A549 (cell line): ENCODE measurements around the gene PID1. TPM values are rescaled to one million over a fixed set of nuclear protein-coding genes. Genes with fewer than 3 reads are reported as not detected.

Source experiments
- ATAC-seq, 2 experiments: fragments of 200-7000 bp in 1 of 2; fragments of >200 bp in 1 of 2; cut with Nextera tagmentation in 1 of 2; cut with Tn5 transposase in 1 of 2; 3 replicates each; pipeline versions ENCODE4 v1.8.0 to v1.9.1; 2018 to 2020; ENCODE audit warnings: mild to moderate bottlenecking in 1 of 2, moderate library complexity in 1 of 2
- CTCF ChIA-PET: fragments of 300-600 bp; sonication (Branson Sonifier 250); formaldehyde crosslinking; extraction: SDS; loops from one replicate; lab custom pipeline; 2021; ENCODE audit warnings: antibody characterized with exemption, inconsistent platforms; lab: Yijun Ruan, JAX
- POLR2A ChIA-PET: fragments of 350-600 bp; formaldehyde crosslinking; extraction: SDS; loops from one replicate; lab custom pipeline; 2021; ENCODE audit warnings: antibody characterized with exemption, inconsistent platforms; lab: Yijun Ruan, JAX
- DNase-seq, 2 experiments: peaks; one replicate each; pipeline versions ENCODE4 v3.0.0 to v3.0.0-alpha.2; 2011 to 2016; ENCODE audit warnings: low read depth in 1 of 2, low spot score in 1 of 2
- FAIRE-seq: peaks from 2 replicates; lab custom pipeline; 2011; peaks lifted over from hg19 to GRCh38; lab: Jason Lieb, UNC
- H3K27ac ChIP-seq, 2 experiments: fragments of >200 bp; sonication (Bioruptor Twin); formaldehyde crosslinking; 3 replicates each; pipeline ENCODE4 v1.5.1; 2016 to 2017
- H3K4me1 ChIP-seq: fragments of >200 bp; sonication (Bioruptor Twin); formaldehyde crosslinking; 3 replicates; pipeline ENCODE4 v1.6.1; 2016
- H3K4me2 ChIP-seq: fragments of >200 bp; sonication (Bioruptor Twin); formaldehyde crosslinking; 3 replicates; pipeline ENCODE4 v1.6.1; 2016
- H3K4me3 ChIP-seq: fragments of >200 bp; sonication (Bioruptor Twin); formaldehyde crosslinking; 3 replicates; pipeline ENCODE4 v1.5.1; 2016
- H3K9me3 ChIP-seq: fragments of >200 bp; sonication (Bioruptor Twin); formaldehyde crosslinking; 3 replicates; pipeline ENCODE4 v1.6.1; 2016
- BHLHE40 ChIP-seq: IDR thresholded peaks from 2 replicates; pipeline ENCODE4 v1.6.1; 2012; ENCODE audit warnings: low read depth, low read length, inconsistent platforms
- ELK1 ChIP-seq: fragments of 150-350 bp; IDR thresholded peaks from 2 replicates; pipeline ENCODE4 v1.6.1; 2014; ENCODE audit warnings: low read depth, mild to moderate bottlenecking, low read length
- HES2 ChIP-seq: fragments of >200 bp; sonication (Bioruptor Twin); formaldehyde crosslinking; IDR thresholded peaks from 2 replicates; pipeline ENCODE4 v1.6.1; 2016
- HOXB5 ChIP-seq: fragments of 250-450 bp; sonication (Bioruptor Pico); IDR thresholded peaks from 2 replicates; pipeline ENCODE4 v1.5.0; 2020; ENCODE audit warnings: mild to moderate bottlenecking, moderate library complexity
- JUN ChIP-seq, 2 experiments: fragments of >200 bp; sonication (Bioruptor Twin); formaldehyde crosslinking; IDR thresholded peaks; 2 replicates in 1 of 2; 3 replicates in 1 of 2; pipeline ENCODE4 v1.6.1; 2016 to 2017
- KDM5A ChIP-seq: fragments of 200-600 bp; sonication (generic); IDR thresholded peaks from 2 replicates; pipeline ENCODE4 v1.6.1; 2016; ENCODE audit warnings: antibody characterized with exemption, mild to moderate bottlenecking
- MAX ChIP-seq: IDR thresholded peaks from 2 replicates; pipeline ENCODE4 v1.6.1; 2012
- MAZ ChIP-seq: fragments of 150-350 bp; IDR thresholded peaks from 2 replicates; pipeline ENCODE4 v1.6.1; 2014; ENCODE audit warnings: antibody characterized with exemption, low read depth, low read length, borderline replicate concordance
- RNF2 ChIP-seq: fragments of 200-600 bp; sonication (generic); IDR thresholded peaks from 2 replicates; pipeline ENCODE4 v1.6.1; 2016; ENCODE audit warnings: low read depth, mild to moderate bottlenecking, antibody characterized with exemption, moderate library complexity, borderline replicate concordance
- ZFP36 ChIP-seq: fragments of 450-650 bp; IDR thresholded peaks from 2 replicates; pipeline ENCODE4 v1.6.1; 2014; ENCODE audit warnings: borderline replicate concordance; ENCODE audit not compliant: partially characterized antibody
- ZNF302 ChIP-seq: fragments of 250-450 bp; sonication (Bioruptor Pico); IDR thresholded peaks from 2 replicates; pipeline ENCODE4 v1.9.0; 2021; ENCODE audit warnings: inconsistent platforms, mild to moderate bottlenecking, moderate library complexity
- ZSCAN20 ChIP-seq: fragments of 250-450 bp; sonication (Bioruptor Pico); IDR thresholded peaks from 2 replicates; pipeline ENCODE4 v1.8.0; 2022; ENCODE audit warnings: mild to moderate bottlenecking, moderate library complexity
- WGBS: methylation state at CpG from one replicate; pipeline ENCODE4 v1.1.6; 2017; ENCODE audit errors: missing lambda C conversion rate; 5-methylcytosine and 5-hydroxymethylcytosine counted together
- polyA plus RNA-seq, 4 experiments: library from polyadenylated mRNA; depleted of rRNA in 3 of 4; stranded (reverse); fragments of >200 nt; fragmentation: RNase III in 1 of 4; extraction: RNeasy Plus Mini Kit Qiagen cat#74134 plus additional on column Dnase treatment in 1 of 4; gene quantifications; 2 replicates in 3 of 4; 3 replicates in 1 of 4; pipeline ENCODE4 v1.2.3, GENCODE V29; 2011 to 2017
- TF ChIP-seq, protein P1 (sequence below): fragments of >200 bp; sonication (Bioruptor Twin); formaldehyde crosslinking; IDR thresholded peaks from 3 replicates; pipeline ENCODE4 v1.6.1; 2016
- TF ChIP-seq, protein P2 (sequence below): IDR thresholded peaks from 2 replicates; pipeline ENCODE4 v1.6.1; 2012; ENCODE audit warnings: low read depth, borderline replicate concordance

PID1 gene
- polyA plus RNA-seq, 2 of the 4 experiments (the other 2 are of a cell fraction) = 0.75 to 2.7 TPM

DNA sequence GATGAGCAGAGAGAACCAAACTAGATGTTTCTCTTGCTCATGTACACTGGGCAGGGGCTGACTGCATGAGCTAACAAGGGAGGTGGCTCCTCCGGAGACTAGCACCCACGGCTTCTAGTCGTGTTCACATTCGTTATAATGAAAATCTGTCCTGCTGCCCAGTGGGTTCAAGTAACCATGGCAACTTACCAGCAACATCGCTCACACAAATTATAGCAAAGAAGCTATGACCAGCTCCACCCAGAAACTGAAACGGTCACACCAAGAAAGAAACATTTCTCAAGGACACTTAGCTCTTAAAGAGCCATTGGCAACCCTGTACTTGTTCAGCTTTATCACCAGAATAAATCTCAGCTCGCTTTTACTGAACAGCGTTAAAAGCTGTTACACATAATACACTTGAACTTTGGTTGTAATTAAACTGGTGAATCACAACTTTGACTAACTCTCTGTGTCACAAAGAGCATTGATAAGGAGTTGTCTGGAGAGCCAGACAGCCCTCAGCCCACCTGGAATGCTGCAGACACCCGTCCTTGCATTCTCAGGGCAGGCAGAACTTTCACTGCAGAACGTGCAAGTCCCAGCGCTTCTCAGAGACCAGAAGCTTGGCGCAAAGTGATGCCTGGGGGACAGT lies 141.2 kb downstream of the PID1 start:
- peak overlapping the region; percentile 17; the same call in 1 of the 3 replicates for H3K4me2 ChIP-seq
- FAIRE-seq (no peak), ATAC-seq (peak; percentile 39 to 44; a peak in 2 of 6 replicates), DNase-seq (no peak)
- no peak overlapping the region for H3K4me3 ChIP-seq
- TF ChIP-seq ZSCAN20 (CRISPR knock-in tag) = no peak
- TF ChIP-seq MAX = no peak
- TF ChIP-seq ELK1 = no peak
- TF ChIP-seq HES2 = no peak
- no peak for TF ChIP-seq JUN (IDR thresholded peaks at IDR 0.05)
- no peak for TF ChIP-seq ZNF302 (CRISPR knock-in tag)
- TF ChIP-seq, protein P1, sequence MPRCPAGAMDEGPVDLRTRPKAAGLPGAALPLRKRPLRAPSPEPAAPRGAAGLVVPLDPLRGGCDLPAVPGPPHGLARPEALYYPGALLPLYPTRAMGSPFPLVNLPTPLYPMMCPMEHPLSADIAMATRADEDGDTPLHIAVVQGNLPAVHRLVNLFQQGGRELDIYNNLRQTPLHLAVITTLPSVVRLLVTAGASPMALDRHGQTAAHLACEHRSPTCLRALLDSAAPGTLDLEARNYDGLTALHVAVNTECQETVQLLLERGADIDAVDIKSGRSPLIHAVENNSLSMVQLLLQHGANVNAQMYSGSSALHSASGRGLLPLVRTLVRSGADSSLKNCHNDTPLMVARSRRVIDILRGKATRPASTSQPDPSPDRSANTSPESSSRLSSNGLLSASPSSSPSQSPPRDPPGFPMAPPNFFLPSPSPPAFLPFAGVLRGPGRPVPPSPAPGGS = no peak
- no peak for TF ChIP-seq RNF2
- TF ChIP-seq ZFP36 = no peak
- H3K9me3 ChIP-seq = no peaks in the 10 kb centered on the region
- CTCF ChIA-PET = interaction anchor here (0.9 to 8.3 kb wide), 2 partner anchors 12 to 145 kb away, joined by 3 to 61 read pairs; no protein-coding TSS in a partner anchor
- H3K27ac ChIP-seq = no peak overlapping the region
- no peaks in the 10 kb centered on the region for H3K4me1 ChIP-seq
- POLR2A ChIA-PET = no interaction called here
- WGBS = 31% methylated on average over 12 of the region's 12 CpGs

- ATAC-seq = no peak
- TF ChIP-seq, protein P1 = no peak
- TF ChIP-seq HOXB5 (CRISPR knock-in tag) = no peak
- TF ChIP-seq, protein P2, sequence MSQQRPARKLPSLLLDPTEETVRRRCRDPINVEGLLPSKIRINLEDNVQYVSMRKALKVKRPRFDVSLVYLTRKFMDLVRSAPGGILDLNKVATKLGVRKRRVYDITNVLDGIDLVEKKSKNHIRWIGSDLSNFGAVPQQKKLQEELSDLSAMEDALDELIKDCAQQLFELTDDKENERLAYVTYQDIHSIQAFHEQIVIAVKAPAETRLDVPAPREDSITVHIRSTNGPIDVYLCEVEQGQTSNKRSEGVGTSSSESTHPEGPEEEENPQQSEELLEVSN = no peak
- no peak for TF ChIP-seq BHLHE40
- no peak for TF ChIP-seq KDM5A
- ChIA-PET CTCF (interaction anchor here (8.3 kb wide), 1 partner anchor 147 kb away, joined by 61 read pairs; no protein-coding TSS in a partner anchor), POLR2A (no interaction called here)
- no peaks in the 10 kb centered on the region for H3K4me1 ChIP-seq
- H3K9me3 ChIP-seq = no peaks in the 10 kb centered on the region
- no peak overlapping the region for H3K4me3 ChIP-seq
- no peak overlapping the region for H3K27ac ChIP-seq
- WGBS = 15% methylated on average over 4 of the region's 4 CpGs
- FAIRE-seq = no peak
- H3K4me2 ChIP-seq = no peak overlapping the region
- no peak for DNase-seq
Measured at GRCh38 chr2:229127471-229127870, 143.6 kb downstream of the PID1 start.

- ATAC-seq (no peak), DNase-seq (no peak), FAIRE-seq (no peak)
- TF ChIP-seq MAZ (no peak), ELK1 (no peak)
- Histone ChIP-seq H3K9me3 (no peaks in the 10 kb centered on the region), H3K4me1 (no peaks in the 10 kb centered on the region), H3K4me2 (no peak overlapping the region), H3K27ac (no peak overlapping the region), H3K4me3 (no peak overlapping the region)
- ChIA-PET POLR2A (no interaction called here), CTCF (no interaction called here)
- 28% methylated on average over 2 of the region's 2 CpGs for WGBS
Measured at GRCh38 chr2:229126066-229126465, 145.0 kb downstream of the PID1 start.
